ENCODE measurements around the gene SYTL3.

The SYTL3 gene

DNA sequence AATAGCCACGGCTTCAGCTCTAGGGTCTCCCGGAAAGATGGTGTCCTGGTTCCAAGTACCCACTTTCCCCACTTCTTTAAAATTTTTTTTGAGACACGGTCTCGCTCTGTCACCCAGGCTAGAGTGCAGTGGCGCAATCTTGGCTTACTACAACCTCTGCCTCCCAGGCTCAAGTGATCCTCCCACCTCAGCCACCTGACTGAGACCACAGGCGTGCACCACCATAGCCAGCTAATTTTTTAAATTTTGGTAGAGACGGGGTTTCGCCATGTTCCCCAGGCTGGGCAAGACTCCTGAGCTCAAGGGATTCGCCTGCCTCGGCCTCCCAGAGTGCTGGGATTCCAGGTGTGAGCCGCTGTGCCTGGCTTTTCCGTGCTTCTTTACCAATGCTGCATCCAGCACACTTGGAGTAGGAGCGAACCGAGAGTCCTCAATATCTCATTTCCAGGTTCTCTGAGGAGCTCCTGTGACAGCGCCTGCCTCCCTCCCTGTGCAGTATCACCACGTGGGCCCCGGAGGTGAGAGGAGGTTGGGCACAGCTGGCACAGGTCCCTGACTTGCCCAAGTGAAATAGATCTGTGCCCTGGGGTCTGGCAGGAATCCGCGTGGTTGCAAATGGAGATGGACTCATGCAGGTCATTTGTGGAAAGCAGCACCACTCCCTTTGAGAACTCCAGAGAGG lies 132.0 kb downstream of the SYTL3 start:
- no peak for DNase-seq (ENCODE audit: low read depth)
- TF ChIP-seq, protein P1, sequence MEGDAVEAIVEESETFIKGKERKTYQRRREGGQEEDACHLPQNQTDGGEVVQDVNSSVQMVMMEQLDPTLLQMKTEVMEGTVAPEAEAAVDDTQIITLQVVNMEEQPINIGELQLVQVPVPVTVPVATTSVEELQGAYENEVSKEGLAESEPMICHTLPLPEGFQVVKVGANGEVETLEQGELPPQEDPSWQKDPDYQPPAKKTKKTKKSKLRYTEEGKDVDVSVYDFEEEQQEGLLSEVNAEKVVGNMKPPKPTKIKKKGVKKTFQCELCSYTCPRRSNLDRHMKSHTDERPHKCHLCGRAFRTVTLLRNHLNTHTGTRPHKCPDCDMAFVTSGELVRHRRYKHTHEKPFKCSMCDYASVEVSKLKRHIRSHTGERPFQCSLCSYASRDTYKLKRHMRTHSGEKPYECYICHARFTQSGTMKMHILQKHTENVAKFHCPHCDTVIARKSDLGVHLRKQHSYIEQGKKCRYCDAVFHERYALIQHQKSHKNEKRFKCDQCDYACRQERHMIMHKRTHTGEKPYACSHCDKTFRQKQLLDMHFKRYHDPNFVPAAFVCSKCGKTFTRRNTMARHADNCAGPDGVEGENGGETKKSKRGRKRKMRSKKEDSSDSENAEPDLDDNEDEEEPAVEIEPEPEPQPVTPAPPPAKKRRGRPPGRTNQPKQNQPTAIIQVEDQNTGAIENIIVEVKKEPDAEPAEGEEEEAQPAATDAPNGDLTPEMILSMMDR (conservative IDR thresholded peaks at IDR 0.05; ENCODE audit: low read length), result no peak
- no peak overlapping the region for H3K4me3 ChIP-seq (ENCODE audit: low read length)

DNA sequence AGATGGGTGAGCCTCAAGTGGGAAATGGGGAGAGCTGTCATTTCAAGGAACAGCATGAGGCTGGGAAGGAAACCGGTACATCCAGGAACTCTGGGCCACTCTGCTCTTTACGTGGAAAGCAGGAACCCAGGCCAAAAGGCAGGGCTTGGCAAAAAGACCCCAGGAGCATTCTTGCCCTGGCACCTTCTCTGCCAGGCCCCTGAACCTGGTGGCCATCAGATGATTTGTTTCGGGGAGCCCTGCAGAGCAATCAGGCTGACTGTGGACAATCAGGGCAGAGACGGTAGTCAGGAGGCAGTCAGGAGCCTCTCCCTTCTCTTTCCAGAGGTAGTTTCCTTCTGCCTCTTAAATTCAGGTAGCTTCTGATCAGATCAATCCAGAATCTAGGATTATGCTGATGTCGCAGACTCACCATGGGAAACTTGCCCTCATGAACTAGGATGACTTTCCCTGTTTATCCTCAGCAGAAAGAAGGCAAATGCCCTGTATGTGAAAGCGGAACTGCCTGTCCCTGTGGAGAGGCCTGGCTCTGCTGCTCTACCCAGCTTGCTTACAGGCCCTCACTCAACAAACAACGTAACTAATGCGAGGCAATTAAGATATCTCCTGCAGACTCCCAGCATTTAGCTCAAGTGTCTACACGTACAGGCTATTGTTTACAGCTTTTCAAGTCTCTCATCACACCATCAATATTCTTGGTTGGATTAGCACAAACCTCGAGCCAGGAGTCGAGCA lies 132.7 kb downstream of the SYTL3 start:
- TF ChIP-seq, protein P1 (conservative IDR thresholded peaks at IDR 0.05; ENCODE audit: low read length), result no peak
- no peak overlapping the region for H3K4me3 ChIP-seq (ENCODE audit: low read length)
- no peak for DNase-seq (ENCODE audit: low read depth)

DNA sequence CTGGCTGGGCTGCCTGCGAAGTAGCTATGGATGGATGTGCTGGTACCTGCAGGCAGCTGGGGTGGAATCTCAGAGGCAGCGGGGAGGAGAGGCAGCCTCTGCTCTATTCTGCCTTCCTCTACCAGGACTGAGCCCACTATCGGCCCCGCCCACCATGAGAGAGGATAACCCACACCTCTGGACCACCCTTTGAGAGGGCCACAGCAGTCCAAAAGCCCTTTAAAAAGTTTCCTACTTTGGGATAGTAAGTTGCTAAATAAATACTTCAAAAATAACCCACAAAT lies 133.3 kb downstream of the SYTL3 start:
- TF ChIP-seq, protein P1 (conservative IDR thresholded peaks at IDR 0.05; ENCODE audit: low read length), result no peak

DNA sequence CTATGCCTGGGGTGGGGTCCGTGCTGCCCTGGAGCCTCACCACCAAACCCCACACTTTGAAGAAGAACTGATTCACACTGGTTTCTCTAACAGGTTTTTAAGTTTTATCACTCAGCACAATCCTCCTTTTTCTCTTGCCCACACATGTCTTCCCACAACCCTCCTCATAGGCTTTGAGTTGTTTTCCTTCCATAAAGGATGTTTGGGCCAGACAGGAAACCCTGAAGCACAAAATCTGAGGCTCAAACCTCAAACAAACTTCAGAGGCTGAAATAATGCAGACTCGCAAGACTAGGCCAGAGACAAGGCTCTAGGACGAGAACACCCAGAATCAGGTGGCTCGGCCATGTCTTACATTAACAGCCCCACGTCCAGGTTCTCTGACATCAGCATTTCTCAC lies 134.0 kb downstream of the SYTL3 start:
- no peak for DNase-seq (ENCODE audit: low read depth)
- no peak overlapping the region for H3K4me3 ChIP-seq (ENCODE audit: low read length)
- TF ChIP-seq, protein P1 (conservative IDR thresholded peaks at IDR 0.05; ENCODE audit: low read length), result no peak

More for the DNA sequence above, 133.3 kb downstream of the SYTL3 start:
- no peak overlapping the region for H3K4me3 ChIP-seq (ENCODE audit: low read length)
- DNase-seq (ENCODE audit: low read depth), result no peak

DNA sequence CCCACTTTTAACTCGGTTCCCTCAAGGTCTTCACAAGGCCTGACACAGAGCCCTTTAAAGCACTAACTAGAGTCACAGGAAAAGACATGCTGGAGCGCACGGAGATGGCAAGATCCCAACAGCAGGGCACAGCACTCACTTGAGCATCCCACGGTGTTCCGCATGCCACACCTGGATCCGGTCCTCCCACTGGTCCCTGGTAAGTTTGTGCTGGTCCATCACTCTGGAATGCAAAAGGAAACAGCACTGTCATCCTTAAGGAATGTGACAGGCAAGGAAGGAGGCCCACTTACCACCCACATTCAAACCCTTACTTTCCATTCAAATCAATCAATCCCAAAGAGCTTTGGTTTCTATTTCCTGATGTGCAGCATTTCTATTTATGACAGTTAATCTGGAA lies 134.7 kb downstream of the SYTL3 start:
- no peak overlapping the region for H3K4me3 ChIP-seq (ENCODE audit: low read length)
- DNase-seq (ENCODE audit: low read depth), result peak; percentile 36
- TF ChIP-seq, protein P1 (conservative IDR thresholded peaks at IDR 0.05; ENCODE audit: low read length), result no peak

DNA sequence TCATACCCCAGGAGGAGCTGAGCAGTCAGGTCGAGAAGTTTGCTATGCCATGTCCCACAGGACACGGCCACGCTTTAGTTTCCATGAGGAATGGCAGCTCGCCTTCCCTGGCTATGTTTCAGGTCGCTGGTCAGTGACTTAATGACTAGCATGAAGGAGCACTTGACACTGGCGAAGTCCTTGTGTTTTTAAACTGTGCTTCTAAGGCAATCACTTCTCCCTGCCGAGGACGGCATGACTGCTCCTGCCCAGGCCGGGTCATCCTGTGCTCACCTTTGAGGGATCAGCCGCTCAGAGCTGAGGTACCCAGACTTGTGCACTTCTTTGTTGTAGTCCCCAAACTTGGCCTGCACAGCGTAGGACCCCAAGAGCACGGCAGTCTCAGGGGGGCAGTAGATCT lies 135.2 kb downstream of the SYTL3 start:
- DNase-seq (ENCODE audit: low read depth), result no peak
- H3K4me3 ChIP-seq (ENCODE audit: low read length), result no peak overlapping the region
- TF ChIP-seq, protein P1 (conservative IDR thresholded peaks at IDR 0.05; ENCODE audit: low read length), result no peak

Data from AG10803 (cell line).